Activated T-helper 1 cell treated with anti-CD3 and anti-CD28 coated beads, Interleukin-12 subunit alpha, Interleukin-12 subunit beta, Interleukin-2, Interleukin-4 antibody, amounts not matched to agents 30 ng/mL and 10 ng/mL and 1 ng/mL, durations not matched to agents 14 hours and 24 hours and 36 hours (primary cell): ENCODE results near the gene PHACTR3. TPM values are rescaled to one million over a fixed set of nuclear protein-coding genes. Genes with fewer than 3 reads are reported as not detected.

Source experiments
- DNase-seq: peaks from one replicate; pipeline ENCODE4 v3.0.0; 2021; ENCODE audit warnings: low spot score
- H3K27ac Mint-ChIP-seq: one replicate; pipeline ENCODE4 v1.8.0; 2021; ENCODE audit warnings: mild to moderate bottlenecking, mixed read lengths
- H3K27me3 Mint-ChIP-seq: one replicate; pipeline ENCODE4 v1.8.0; 2022; ENCODE audit warnings: mild to moderate bottlenecking, moderate library complexity, mixed read lengths; ENCODE audit not compliant: insufficient read depth
- H3K36me3 Mint-ChIP-seq: one replicate; pipeline ENCODE4 v1.8.0; 2021; ENCODE audit warnings: low read depth, mixed read lengths
- H3K4me1 Mint-ChIP-seq: one replicate; pipeline ENCODE4 v1.8.0; 2021; ENCODE audit warnings: low read depth, mixed read lengths
- H3K4me3 Mint-ChIP-seq: one replicate; pipeline ENCODE4 v1.8.0; 2021; ENCODE audit warnings: mild to moderate bottlenecking, moderate library complexity, mixed read lengths
- H3K9me3 Mint-ChIP-seq: one replicate; pipeline ENCODE4 v1.8.0; 2021; ENCODE audit warnings: mixed read lengths
- intact Hi-C: fragments of 100-400 bp; cut with micrococcal nuclease; formaldehyde crosslinking; loops from one replicate; pipeline ENCODE4 v1.15.1; 2024
- total RNA-seq: library from RNA; stranded (reverse); gene quantifications from 2 replicates; pipeline ENCODE4 v1.2.3, GENCODE V29; 2022

Gene PHACTR3
- total RNA-seq, 1 donor from 2014 or later = not detected

GRCh38 chr20:59705651-59706399 is 101.5 kb downstream of the PHACTR3 start:
- no peak overlapping the region for H3K4me3 Mint-ChIP-seq
- H3K36me3 Mint-ChIP-seq = no peaks in the 10 kb centered on the region
- no peaks in the 10 kb centered on the region for H3K9me3 Mint-ChIP-seq
- no peaks in the 10 kb centered on the region for H3K4me1 Mint-ChIP-seq
- peaks cover 4% of the 10 kb centered on the region for H3K27me3 Mint-ChIP-seq
- DNase-seq = no peak
- no peak overlapping the region for H3K27ac Mint-ChIP-seq
- intact Hi-C loops = no loop called here

- Mint-ChIP-seq H3K9me3 (no peaks in the 10 kb centered on the region), H3K36me3 (no peaks in the 10 kb centered on the region), H3K4me3 (no peak overlapping the region), H3K4me1 (no peaks in the 10 kb centered on the region), H3K27me3 (peaks cover 4% of the 10 kb centered on the region), H3K27ac (no peak overlapping the region)
- DNase-seq = no peak
- intact Hi-C loops = no loop called here
Observed at GRCh38 chr20:59706400-59706693, 102.0 kb downstream of the PHACTR3 start.

- Mint-ChIP-seq H3K9me3 (peaks cover 1% of the 10 kb centered on the region), H3K4me1 (no peaks in the 10 kb centered on the region), H3K36me3 (no peaks in the 10 kb centered on the region), H3K27ac (no peak overlapping the region), H3K27me3 (peaks cover 2% of the 10 kb centered on the region), H3K4me3 (no peak overlapping the region)
- no peak for DNase-seq
- intact Hi-C loops = no loop called here
Observed at GRCh38 chr20:59708326-59708725, 104.0 kb downstream of the PHACTR3 start.

- no peak for DNase-seq
Observed at GRCh38 chr20:59709636-59710035, 105.3 kb downstream of the PHACTR3 start.

GRCh38 chr20:59718071-59718470 is 113.7 kb downstream of the PHACTR3 start:
- no peak for DNase-seq
- intact Hi-C loops = no loop called here

More at GRCh38 chr20:59709636-59710035, 105.3 kb downstream of the PHACTR3 start:
- peaks cover 7% of the 10 kb centered on the region for H3K9me3 Mint-ChIP-seq
- no peaks in the 10 kb centered on the region for H3K4me1 Mint-ChIP-seq
- H3K36me3 Mint-ChIP-seq = no peaks in the 10 kb centered on the region
- H3K27me3 Mint-ChIP-seq = no peaks in the 10 kb centered on the region
- no peak overlapping the region for H3K4me3 Mint-ChIP-seq
- intact Hi-C loops = no loop called here
- no peak overlapping the region for H3K27ac Mint-ChIP-seq

GRCh38 chr20:59718751-59719150 is 114.4 kb downstream of the PHACTR3 start:
- no peak overlapping the region for H3K4me3 Mint-ChIP-seq
- intact Hi-C loops = no loop called here
- H3K36me3 Mint-ChIP-seq = no peaks in the 10 kb centered on the region
- H3K27ac Mint-ChIP-seq = no peak overlapping the region
- peaks cover 2% of the 10 kb centered on the region for H3K9me3 Mint-ChIP-seq
- DNase-seq = no peak
- no peaks in the 10 kb centered on the region for H3K4me1 Mint-ChIP-seq
- peaks cover 6% of the 10 kb centered on the region for H3K27me3 Mint-ChIP-seq

More at GRCh38 chr20:59718071-59718470, 113.7 kb downstream of the PHACTR3 start:
- H3K27ac Mint-ChIP-seq = no peak overlapping the region
- H3K36me3 Mint-ChIP-seq = no peaks in the 10 kb centered on the region
- no peak overlapping the region for H3K4me3 Mint-ChIP-seq
- H3K9me3 Mint-ChIP-seq = peaks cover 7% of the 10 kb centered on the region
- peaks cover 4% of the 10 kb centered on the region for H3K27me3 Mint-ChIP-seq
- H3K4me1 Mint-ChIP-seq = no peaks in the 10 kb centered on the region

GRCh38 chr20:59720013-59720412 is 115.7 kb downstream of the PHACTR3 start:
- Mint-ChIP-seq H3K9me3 (no peaks in the 10 kb centered on the region), H3K4me3 (no peak overlapping the region)

GRCh38 chr20:59721386-59721785 is 117.0 kb downstream of the PHACTR3 start:
- Mint-ChIP-seq H3K27ac (no peak overlapping the region), H3K36me3 (no peaks in the 10 kb centered on the region), H3K4me3 (no peak overlapping the region), H3K27me3 (peaks cover 5% of the 10 kb centered on the region), H3K4me1 (no peaks in the 10 kb centered on the region), H3K9me3 (no peaks in the 10 kb centered on the region)
- intact Hi-C loops = no loop called here
- DNase-seq = no peak

More at GRCh38 chr20:59720013-59720412, 115.7 kb downstream of the PHACTR3 start:
- DNase-seq = no peak
- H3K27me3 Mint-ChIP-seq = peaks cover 6% of the 10 kb centered on the region
- H3K27ac Mint-ChIP-seq = no peak overlapping the region
- intact Hi-C loops = no loop called here
- no peaks in the 10 kb centered on the region for H3K36me3 Mint-ChIP-seq
- H3K4me1 Mint-ChIP-seq = no peaks in the 10 kb centered on the region

GRCh38 chr20:59723108-59723500 is 118.8 kb downstream of the PHACTR3 start:
- Mint-ChIP-seq H3K4me3 (no peak overlapping the region), H3K27me3 (peaks cover 1% of the 10 kb centered on the region), H3K27ac (no peak overlapping the region), H3K4me1 (no peaks in the 10 kb centered on the region), H3K36me3 (no peaks in the 10 kb centered on the region), H3K9me3 (no peaks in the 10 kb centered on the region)
- no peak for DNase-seq
- intact Hi-C loops = no loop called here

GRCh38 chr20:59723607-59724456 is 119.5 kb downstream of the PHACTR3 start:
- DNase-seq = no peak
- peaks cover 1% of the 10 kb centered on the region for H3K27me3 Mint-ChIP-seq
- no peaks in the 10 kb centered on the region for H3K9me3 Mint-ChIP-seq
- no peak overlapping the region for H3K27ac Mint-ChIP-seq
- intact Hi-C loops = no loop called here
- no peaks in the 10 kb centered on the region for H3K36me3 Mint-ChIP-seq
- no peaks in the 10 kb centered on the region for H3K4me1 Mint-ChIP-seq
- no peak overlapping the region for H3K4me3 Mint-ChIP-seq

- H3K4me1 Mint-ChIP-seq = no peaks in the 10 kb centered on the region
- H3K27ac Mint-ChIP-seq = no peak overlapping the region
- no peak for DNase-seq
- peaks cover 1% of the 10 kb centered on the region for H3K27me3 Mint-ChIP-seq
- H3K9me3 Mint-ChIP-seq = no peaks in the 10 kb centered on the region
- no peaks in the 10 kb centered on the region for H3K36me3 Mint-ChIP-seq
- H3K4me3 Mint-ChIP-seq = no peak overlapping the region
- intact Hi-C loops = no loop called here
Observed at GRCh38 chr20:59724457-59725366, 120.4 kb downstream of the PHACTR3 start.

- intact Hi-C loops = no loop called here
- no peak for DNase-seq
- Mint-ChIP-seq H3K27me3 (peaks cover 1% of the 10 kb centered on the region), H3K27ac (no peak overlapping the region), H3K4me3 (no peak overlapping the region), H3K36me3 (no peaks in the 10 kb centered on the region), H3K4me1 (no peaks in the 10 kb centered on the region), H3K9me3 (no peaks in the 10 kb centered on the region)
Observed at GRCh38 chr20:59725476-59726280, 121.3 kb downstream of the PHACTR3 start.
